Measurements from ENCODE around the gene UBB.
"Not testable (repeated sequence)": the region's sequence is repeated elsewhere in the genome, so short reads cannot be mapped to it uniquely, and the experiment has no call there.

Gene UBB

DNA sequence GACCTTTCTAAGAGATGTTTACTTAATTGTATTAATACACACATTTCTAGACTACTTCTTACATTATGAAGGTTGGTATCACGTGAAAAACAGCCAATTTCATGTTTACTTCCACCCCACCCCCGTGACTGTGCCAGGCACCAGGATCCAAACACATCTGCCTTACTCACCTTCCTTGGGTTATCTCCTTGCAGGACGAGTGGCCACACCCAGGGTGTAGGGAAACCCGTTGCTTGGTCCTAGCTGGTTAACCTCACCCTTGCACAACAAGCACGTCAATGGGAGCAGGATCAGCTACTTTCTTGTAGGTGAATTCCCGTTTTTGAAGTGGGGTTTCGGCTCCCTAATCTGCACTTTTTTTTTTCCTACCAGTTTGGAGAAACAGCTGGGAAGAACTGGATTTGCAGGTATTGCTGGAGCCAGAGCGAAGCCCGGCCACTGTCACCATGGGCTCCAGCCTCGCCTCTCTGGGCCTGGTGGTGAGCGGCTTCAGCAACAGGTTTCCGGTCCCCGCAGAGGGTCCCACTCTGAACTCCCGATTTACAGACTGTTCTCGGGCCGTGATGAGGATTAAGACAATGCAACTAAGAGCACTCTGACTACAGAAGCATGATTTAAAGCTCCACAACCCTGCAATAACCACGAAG lies 2.1 kb upstream of the UBB start:
- Histone ChIP-seq H3K27ac (ENCODE audit: low read length) (no peak overlapping the region), H3K27me3 (ENCODE audit: control insufficient read depth, insufficient read depth, low read length) (no peaks in the 10 kb centered on the region), H3K4me1 (ENCODE audit: control insufficient read depth, low read depth, low read length) (no peaks in the 10 kb centered on the region), H3K4me3 (ENCODE audit: low read length) (no peak overlapping the region), H3K9ac (ENCODE audit: low read length) (no peak overlapping the region), H3K9me3 (ENCODE audit: control insufficient read depth, low read depth, low read length) (no peaks in the 10 kb centered on the region), H3K36me3 (ENCODE audit: control insufficient read depth, low read depth, low read length) (peaks cover 20% of the 10 kb centered on the region)

DNA sequence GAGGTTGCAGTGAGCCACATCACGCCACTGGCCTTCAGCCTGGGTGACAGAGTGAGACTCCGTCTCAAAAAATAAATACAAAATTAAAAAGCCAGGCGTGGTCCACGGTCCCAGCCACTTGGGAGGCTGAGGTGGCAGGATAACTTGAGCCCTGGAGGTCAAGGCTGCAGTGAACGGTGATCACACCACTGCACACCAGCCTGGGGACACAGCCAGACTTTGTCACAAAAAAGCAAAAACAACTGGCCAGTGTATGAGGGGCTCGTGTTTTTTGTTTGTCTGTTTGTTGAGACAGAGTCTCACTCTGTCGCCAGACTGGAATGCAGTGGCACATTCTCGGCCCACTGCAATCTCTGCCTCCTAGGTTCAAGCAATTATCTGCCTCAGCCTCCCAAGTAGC lies 1.2 kb upstream of the UBB start:
- Histone ChIP-seq H3K9me3 (ENCODE audit: control insufficient read depth, low read depth, low read length) (no peaks in the 10 kb centered on the region), H3K9ac (ENCODE audit: low read length) (no peak overlapping the region), H3K4me3 (ENCODE audit: low read length) (no peak overlapping the region), H3K36me3 (ENCODE audit: control insufficient read depth, low read depth, low read length) (peaks cover 20% of the 10 kb centered on the region), H3K4me1 (ENCODE audit: control insufficient read depth, low read depth, low read length) (no peaks in the 10 kb centered on the region), H3K27me3 (ENCODE audit: control insufficient read depth, insufficient read depth, low read length) (no peaks in the 10 kb centered on the region), H3K27ac (ENCODE audit: low read length) (no peak overlapping the region)

DNA sequence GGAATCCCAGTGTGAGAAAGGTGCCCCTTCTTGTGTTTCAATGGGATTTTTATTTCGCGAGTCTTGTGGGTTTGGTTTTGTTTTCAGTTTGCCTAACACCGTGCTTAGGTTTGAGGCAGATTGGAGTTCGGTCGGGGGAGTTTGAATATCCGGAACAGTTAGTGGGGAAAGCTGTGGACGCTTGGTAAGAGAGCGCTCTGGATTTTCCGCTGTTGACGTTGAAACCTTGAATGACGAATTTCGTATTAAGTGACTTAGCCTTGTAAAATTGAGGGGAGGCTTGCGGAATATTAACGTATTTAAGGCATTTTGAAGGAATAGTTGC lies 567 bp downstream of the UBB start:
- H3K4me1 ChIP-seq (ENCODE audit: control insufficient read depth, low read depth, low read length) = no peaks in the 10 kb centered on the region
- peaks cover 20% of the 10 kb centered on the region for H3K36me3 ChIP-seq (ENCODE audit: control insufficient read depth, low read depth, low read length)
- H3K27me3 ChIP-seq (ENCODE audit: control insufficient read depth, insufficient read depth, low read length) = no peaks in the 10 kb centered on the region
- H3K9me3 ChIP-seq (ENCODE audit: control insufficient read depth, low read depth, low read length) = no peaks in the 10 kb centered on the region
- peak overlapping the region; percentile 93 for H3K27ac ChIP-seq (ENCODE audit: low read length)
- peak overlapping the region; percentile 97 for H3K9ac ChIP-seq (ENCODE audit: low read length)
- H3K4me3 ChIP-seq (ENCODE audit: low read length) = peak overlapping the region; percentile 100

DNA sequence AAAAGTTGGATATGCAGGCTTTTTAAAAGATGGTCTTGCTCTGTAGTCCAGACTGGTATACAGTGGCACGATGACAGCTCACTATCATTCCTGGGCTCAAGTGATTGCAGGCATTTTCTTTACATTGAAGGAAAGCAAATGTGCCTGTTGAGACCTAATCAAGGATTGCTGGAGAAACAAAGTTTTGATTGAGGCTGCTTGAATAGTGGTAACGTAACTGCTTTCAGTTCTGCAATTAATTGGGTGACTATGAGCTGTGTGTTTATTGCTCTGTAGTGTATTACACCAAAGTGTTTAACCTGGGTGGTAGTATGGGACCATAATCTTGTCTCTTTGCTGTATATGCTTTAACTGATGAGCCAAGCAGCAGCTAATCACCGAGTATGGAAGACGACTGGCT lies 2.3 kb downstream of the UBB start:
- Histone ChIP-seq H3K4me1 (ENCODE audit: control insufficient read depth, low read depth, low read length) (peaks cover 5% of the 10 kb centered on the region), H3K36me3 (ENCODE audit: control insufficient read depth, low read depth, low read length) (peaks cover 20% of the 10 kb centered on the region), H3K4me3 (ENCODE audit: low read length) (no peak overlapping the region), H3K27me3 (ENCODE audit: control insufficient read depth, insufficient read depth, low read length) (no peaks in the 10 kb centered on the region), H3K9ac (ENCODE audit: low read length) (no peak overlapping the region), H3K9me3 (ENCODE audit: control insufficient read depth, low read depth, low read length) (no peaks in the 10 kb centered on the region), H3K27ac (ENCODE audit: low read length) (no peak overlapping the region)

DNA sequence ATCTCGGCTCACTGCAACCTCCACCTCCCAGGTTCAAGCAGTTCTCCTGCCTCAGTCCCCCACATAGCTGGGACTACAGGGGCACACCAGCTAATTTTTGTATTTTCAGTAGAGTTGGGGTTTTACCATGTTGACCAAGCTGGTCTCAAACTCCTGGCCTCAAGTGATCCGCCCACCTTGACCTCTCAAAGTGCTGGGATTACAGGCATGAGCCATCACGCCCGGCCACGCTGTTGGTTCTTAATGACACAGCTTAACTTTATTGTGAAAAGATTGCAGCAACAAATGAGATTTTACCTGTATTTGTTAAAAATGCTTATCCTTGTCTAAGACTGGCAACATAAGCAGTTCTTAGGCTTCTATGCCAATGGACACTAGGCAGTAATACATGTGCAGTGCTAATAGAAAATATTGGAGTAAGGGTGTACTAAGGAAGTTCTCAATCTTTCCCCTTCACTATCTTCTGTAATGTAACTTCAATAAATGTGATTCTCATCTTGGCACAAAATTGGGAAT lies 2.9 kb downstream of the UBB start:
- no peak overlapping the region for H3K9ac ChIP-seq (ENCODE audit: low read length)
- peaks cover 5% of the 10 kb centered on the region for H3K4me1 ChIP-seq (ENCODE audit: control insufficient read depth, low read depth, low read length)
- no peaks in the 10 kb centered on the region for H3K9me3 ChIP-seq (ENCODE audit: control insufficient read depth, low read depth, low read length)
- peaks cover 20% of the 10 kb centered on the region for H3K36me3 ChIP-seq (ENCODE audit: control insufficient read depth, low read depth, low read length)
- no peak overlapping the region for H3K27ac ChIP-seq (ENCODE audit: low read length)
- no peaks in the 10 kb centered on the region for H3K27me3 ChIP-seq (ENCODE audit: control insufficient read depth, insufficient read depth, low read length)
- no peak overlapping the region for H3K4me3 ChIP-seq (ENCODE audit: low read length)

DNA sequence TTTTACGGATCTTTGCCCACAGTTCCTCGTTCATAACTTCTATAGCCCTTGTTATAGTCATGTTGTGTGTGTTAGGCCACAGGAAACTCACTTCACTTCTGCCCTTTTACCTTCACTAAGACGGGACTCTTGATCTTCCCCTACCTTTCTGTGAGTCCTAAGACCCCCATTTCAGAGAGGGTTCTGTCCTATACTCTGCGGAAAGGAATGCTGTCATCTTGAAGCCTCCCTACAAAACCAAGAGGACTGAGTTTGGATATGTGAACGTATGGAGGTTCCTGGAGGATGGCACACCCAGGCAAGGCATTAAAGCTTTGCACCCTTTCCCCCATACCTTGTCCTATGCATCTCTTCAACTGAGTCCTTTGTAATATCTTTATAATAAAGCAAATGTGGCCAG lies 3.7 kb downstream of the UBB start:
- H3K36me3 ChIP-seq (ENCODE audit: control insufficient read depth, low read depth, low read length) = peaks cover 20% of the 10 kb centered on the region
- no peak overlapping the region for H3K9ac ChIP-seq (ENCODE audit: low read length)
- H3K27ac ChIP-seq (ENCODE audit: low read length) = no peak overlapping the region
- no peaks in the 10 kb centered on the region for H3K9me3 ChIP-seq (ENCODE audit: control insufficient read depth, low read depth, low read length)
- H3K4me1 ChIP-seq (ENCODE audit: control insufficient read depth, low read depth, low read length) = peaks cover 5% of the 10 kb centered on the region
- no peaks in the 10 kb centered on the region for H3K27me3 ChIP-seq (ENCODE audit: control insufficient read depth, insufficient read depth, low read length)
- no peak overlapping the region for H3K4me3 ChIP-seq (ENCODE audit: low read length)

DNA sequence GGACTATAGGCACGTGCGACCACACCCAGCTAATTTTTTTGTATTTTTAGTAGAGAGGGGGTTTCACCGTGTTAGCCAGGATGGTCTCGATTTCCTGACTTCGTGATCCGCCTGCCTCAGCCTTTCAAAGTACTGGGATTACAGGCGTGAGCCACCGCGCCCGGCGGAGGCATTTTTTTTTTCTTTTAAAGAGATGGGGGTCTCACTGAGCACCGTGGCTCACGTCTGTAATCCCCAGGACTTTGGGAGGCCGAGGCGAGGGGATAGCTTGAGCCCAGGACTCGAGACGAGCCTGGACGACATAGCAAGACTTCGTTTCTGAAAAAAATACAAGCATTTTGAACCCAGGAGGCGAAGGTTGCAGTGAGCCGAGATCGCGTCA lies 5.2 kb downstream of the UBB start:
- not testable (repeated sequence) for H3K27ac ChIP-seq (ENCODE audit: low read length); H3K9ac ChIP-seq (ENCODE audit: low read length); H3K9me3 ChIP-seq (ENCODE audit: control insufficient read depth, low read depth, low read length); H3K27me3 ChIP-seq (ENCODE audit: control insufficient read depth, insufficient read depth, low read length); H3K4me1 ChIP-seq (ENCODE audit: control insufficient read depth, low read depth, low read length)
- Histone ChIP-seq H3K36me3 (ENCODE audit: control insufficient read depth, low read depth, low read length) (peaks cover 20% of the 10 kb centered on the region), H3K4me3 (ENCODE audit: low read length) (peak overlapping the region; percentile 62)

DNA sequence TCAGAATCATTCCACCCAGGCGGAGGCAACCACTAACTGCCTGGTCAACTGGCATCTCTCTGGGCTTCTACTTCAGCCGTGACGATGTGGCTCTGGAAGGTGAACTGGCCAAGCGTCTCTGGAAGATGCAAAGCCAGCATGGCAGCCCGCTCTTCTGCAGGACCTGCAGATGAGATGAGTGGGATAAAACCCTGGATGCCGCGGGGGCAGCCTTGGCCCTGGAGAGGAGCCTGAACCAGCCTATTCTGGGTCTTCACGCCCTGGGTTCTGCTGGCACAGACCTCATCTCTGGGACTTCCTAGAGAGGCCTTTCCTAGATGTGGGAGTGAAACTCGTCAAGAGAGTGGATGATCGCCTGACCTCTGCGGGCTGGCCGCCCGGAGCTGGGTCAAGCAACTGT lies 10.6 kb downstream of the UBB start:
- Histone ChIP-seq H3K4me3 (ENCODE audit: low read length) (no peak overlapping the region), H3K4me1 (ENCODE audit: control insufficient read depth, low read depth, low read length) (peaks cover 5% of the 10 kb centered on the region), H3K27ac (ENCODE audit: low read length) (no peak overlapping the region), H3K9me3 (ENCODE audit: control insufficient read depth, low read depth, low read length) (no peaks in the 10 kb centered on the region), H3K27me3 (ENCODE audit: control insufficient read depth, insufficient read depth, low read length) (no peaks in the 10 kb centered on the region), H3K9ac (ENCODE audit: low read length) (no peak overlapping the region), H3K36me3 (ENCODE audit: control insufficient read depth, low read depth, low read length) (no peaks in the 10 kb centered on the region)

DNA sequence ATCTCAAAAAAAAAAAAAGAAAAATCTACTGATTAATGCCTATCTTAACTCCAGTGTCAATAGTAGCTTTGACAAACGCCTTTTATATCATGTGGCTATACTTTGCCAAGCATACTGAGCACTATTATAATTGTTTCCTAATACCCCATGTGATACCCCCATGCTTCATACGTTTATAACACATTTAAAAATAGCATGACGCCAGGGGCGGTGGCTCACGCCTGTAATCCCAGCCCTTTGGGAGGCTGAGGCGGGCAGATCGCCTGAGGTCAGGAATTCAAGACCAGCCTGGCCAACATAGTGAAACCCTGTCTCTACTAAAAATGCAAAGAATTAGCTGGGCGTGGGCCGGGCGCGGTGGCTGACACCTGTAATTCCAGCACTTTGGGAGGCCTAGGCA lies 11.6 kb downstream of the UBB start:
- not testable (repeated sequence) for H3K4me1 ChIP-seq (ENCODE audit: control insufficient read depth, low read depth, low read length); H3K4me3 ChIP-seq (ENCODE audit: low read length); H3K9ac ChIP-seq (ENCODE audit: low read length); H3K27ac ChIP-seq (ENCODE audit: low read length); H3K9me3 ChIP-seq (ENCODE audit: control insufficient read depth, low read depth, low read length); H3K27me3 ChIP-seq (ENCODE audit: control insufficient read depth, insufficient read depth, low read length); H3K36me3 ChIP-seq (ENCODE audit: control insufficient read depth, low read depth, low read length)

DNA sequence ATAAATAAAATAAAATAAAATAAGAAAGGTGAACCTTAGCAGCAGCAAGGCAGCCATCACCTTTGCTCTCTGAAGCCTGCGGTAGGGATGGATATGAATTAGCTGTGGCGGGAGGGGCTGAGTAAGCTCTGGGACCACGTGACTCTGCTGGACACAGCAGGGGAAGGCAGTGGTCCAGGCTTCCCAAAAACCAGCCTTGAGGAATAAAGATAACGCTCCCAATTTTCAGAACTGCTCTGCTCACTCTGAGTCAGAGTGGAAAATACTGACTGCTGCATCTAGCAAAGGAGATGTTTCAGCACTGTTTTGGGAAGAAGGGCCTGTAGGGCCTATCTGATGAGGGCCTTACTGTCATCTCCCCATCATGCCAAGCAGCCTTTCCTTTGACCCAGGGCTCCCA lies 15.0 kb downstream of the UBB start:
- not testable (repeated sequence) for H3K9me3 ChIP-seq (ENCODE audit: control insufficient read depth, low read depth, low read length); H3K27ac ChIP-seq (ENCODE audit: low read length); H3K27me3 ChIP-seq (ENCODE audit: control insufficient read depth, insufficient read depth, low read length); H3K4me1 ChIP-seq (ENCODE audit: control insufficient read depth, low read depth, low read length); H3K9ac ChIP-seq (ENCODE audit: low read length); H3K4me3 ChIP-seq (ENCODE audit: low read length); H3K36me3 ChIP-seq (ENCODE audit: control insufficient read depth, low read depth, low read length)

DNA sequence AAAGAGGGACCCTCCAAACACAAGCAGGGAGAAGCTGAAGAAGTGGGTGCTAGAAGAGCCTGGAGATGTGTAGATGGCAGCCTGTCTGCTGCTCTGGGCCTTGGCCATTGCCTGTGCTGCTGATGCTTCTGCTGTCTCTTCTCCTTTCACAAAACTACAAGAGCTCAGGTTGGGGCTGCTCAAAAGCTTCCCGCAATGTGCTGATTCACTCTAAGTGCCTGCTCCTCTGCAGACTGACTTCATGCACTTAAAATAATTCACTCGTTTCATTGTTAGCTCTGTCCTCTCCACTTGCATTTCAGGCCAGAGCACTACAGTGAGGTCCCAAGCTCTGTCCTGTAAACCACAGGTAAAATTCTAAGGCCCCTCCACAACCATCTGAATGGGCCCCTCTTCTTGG lies 15.8 kb downstream of the UBB start:
- H3K27me3 ChIP-seq (ENCODE audit: control insufficient read depth, insufficient read depth, low read length); H3K4me3 ChIP-seq (ENCODE audit: low read length); H3K36me3 ChIP-seq (ENCODE audit: control insufficient read depth, low read depth, low read length); H3K9ac ChIP-seq (ENCODE audit: low read length); H3K4me1 ChIP-seq (ENCODE audit: control insufficient read depth, low read depth, low read length); H3K9me3 ChIP-seq (ENCODE audit: control insufficient read depth, low read depth, low read length); H3K27ac ChIP-seq (ENCODE audit: low read length): not testable (repeated sequence)

DNA sequence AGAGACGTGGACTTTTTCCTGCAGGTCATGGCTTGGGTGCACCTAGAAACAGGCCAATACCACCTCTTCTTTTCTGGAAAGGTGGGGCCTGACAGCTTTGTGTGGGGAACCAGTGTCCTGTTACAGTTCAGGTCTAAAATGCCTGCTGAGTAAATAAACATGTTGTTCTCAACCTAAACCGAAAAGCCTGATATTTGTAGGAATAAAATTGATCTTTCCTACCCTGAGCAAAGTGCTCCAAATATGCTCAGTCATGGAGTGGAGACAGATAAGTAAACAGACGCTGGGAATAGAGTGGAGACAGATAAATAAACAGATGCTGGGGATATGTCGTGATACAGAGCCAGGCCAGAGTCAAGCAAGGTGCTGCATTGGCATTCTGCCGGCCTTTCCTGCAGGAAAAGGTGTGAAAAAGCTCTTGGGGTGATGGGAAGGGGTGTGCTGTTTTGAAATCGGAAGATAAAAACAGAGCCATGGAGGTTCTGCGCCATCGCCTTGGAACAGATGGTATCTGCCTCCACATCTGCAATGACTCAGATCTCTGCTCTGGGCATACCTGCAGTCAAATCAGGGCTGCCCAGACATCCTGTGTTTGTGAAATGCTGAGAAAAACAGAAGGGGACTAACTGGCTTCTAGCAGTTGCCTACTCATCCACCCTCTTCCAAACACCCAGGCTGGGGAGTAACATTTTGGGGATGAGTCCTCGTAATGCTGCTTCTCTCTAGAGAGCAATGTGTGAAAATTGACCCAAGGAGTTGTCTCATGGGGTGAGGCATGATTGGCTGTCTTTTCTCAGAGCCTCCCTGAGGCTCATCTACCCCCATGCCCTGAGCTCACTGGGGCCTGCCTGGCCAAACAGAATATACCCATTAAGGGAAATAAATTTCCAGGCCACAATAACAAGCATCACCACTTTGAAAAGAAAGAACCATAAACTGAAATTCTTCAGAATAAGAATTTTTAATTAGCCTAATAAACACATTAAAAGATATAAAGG lies 17.7 kb downstream of the UBB start:
- no peaks in the 10 kb centered on the region for H3K27me3 ChIP-seq (ENCODE audit: control insufficient read depth, insufficient read depth, low read length)
- H3K4me3 ChIP-seq (ENCODE audit: low read length) = no peak overlapping the region
- no peak overlapping the region for H3K27ac ChIP-seq (ENCODE audit: low read length)
- H3K4me1 ChIP-seq (ENCODE audit: control insufficient read depth, low read depth, low read length) = peaks cover 7% of the 10 kb centered on the region
- no peak overlapping the region for H3K9ac ChIP-seq (ENCODE audit: low read length)
- H3K9me3 ChIP-seq (ENCODE audit: control insufficient read depth, low read depth, low read length) = no peaks in the 10 kb centered on the region
- no peaks in the 10 kb centered on the region for H3K36me3 ChIP-seq (ENCODE audit: control insufficient read depth, low read depth, low read length)
